ENCODE measurements around the gene URGCP. TPM values are rescaled to one million over a fixed set of nuclear protein-coding genes. Genes with fewer than 3 reads are reported as not detected.

The URGCP gene
- polyA plus RNA-seq, 4 donors = 28.7 to 39.6 (median 30.6) TPM

- no peak for DNase-seq (ENCODE audit: low read depth in 4 of 4, low spot score in 3 of 4)
Measured at GRCh38 chr7:43876241-43876640, 30.2 kb downstream of the URGCP start.

GRCh38 chr7:43873300-43873699 lies 33.1 kb downstream of the URGCP start:
- DNase-seq (ENCODE audit: low read depth in 4 of 4, low spot score in 3 of 4) = no peak

- DNase-seq (ENCODE audit: low read depth in 4 of 4, low spot score in 3 of 4) = no peak
Measured at GRCh38 chr7:43872406-43873110, 33.8 kb downstream of the URGCP start.

GRCh38 chr7:43871064-43871463 lies 35.3 kb downstream of the URGCP start:
- DNase-seq (ENCODE audit: low read depth in 4 of 4, low spot score in 3 of 4) = no peak

GRCh38 chr7:43870316-43870715 lies 36.1 kb downstream of the URGCP start:
- no peak for DNase-seq (ENCODE audit: low read depth in 4 of 4, low spot score in 3 of 4)

GRCh38 chr7:43869867-43870240 lies 36.5 kb downstream of the URGCP start:
- DNase-seq (ENCODE audit: low read depth in 4 of 4, low spot score in 3 of 4) = peak in 2 of 4 donors; percentile 20 to 22

GRCh38 chr7:43869006-43869866 lies 37.2 kb downstream of the URGCP start, which contains the start of gene MRPS24:
MRPS24 (minus strand) TSS chr7:43869517; CDS start chr7:43869495, 22 bp downstream.
- peak; percentile 79 to 88 (median 87) for DNase-seq (ENCODE audit: low read depth in 4 of 4, low spot score in 3 of 4)

- no peak for DNase-seq (ENCODE audit: low read depth in 4 of 4, low spot score in 3 of 4)
Measured at GRCh38 chr7:43868681-43869005, 37.8 kb downstream of the URGCP start.

GRCh38 chr7:43868181-43868580 lies 38.2 kb downstream of the URGCP start:
- no peak for DNase-seq (ENCODE audit: low read depth in 4 of 4, low spot score in 3 of 4)

- DNase-seq (ENCODE audit: low read depth in 4 of 4, low spot score in 3 of 4) = no peak
Measured at GRCh38 chr7:43865277-43865676, 41.1 kb downstream of the URGCP start.

- no peak for DNase-seq (ENCODE audit: low read depth in 4 of 4, low spot score in 3 of 4)
Measured at GRCh38 chr7:43864126-43864525, 42.3 kb downstream of the URGCP start.

- no peak for DNase-seq (ENCODE audit: low read depth in 4 of 4, low spot score in 3 of 4)
Measured at GRCh38 chr7:43856996-43857395, 49.4 kb downstream of the URGCP start.

- no peak for DNase-seq (ENCODE audit: low read depth in 4 of 4, low spot score in 3 of 4)
Measured at GRCh38 chr7:43856316-43856715, 50.1 kb downstream of the URGCP start.

- no peak for DNase-seq (ENCODE audit: low read depth in 4 of 4, low spot score in 3 of 4)
Measured at GRCh38 chr7:43855176-43855575, 51.2 kb downstream of the URGCP start.

- no peak for DNase-seq (ENCODE audit: low read depth in 4 of 4, low spot score in 3 of 4)
Measured at GRCh38 chr7:43851805-43852204, 54.6 kb downstream of the URGCP start.

GRCh38 chr7:43850348-43851116 lies 55.9 kb downstream of the URGCP start:
- no peak for DNase-seq (ENCODE audit: low read depth in 4 of 4, low spot score in 3 of 4)

GRCh38 chr7:43849047-43849446 lies 57.3 kb downstream of the URGCP start:
- DNase-seq (ENCODE audit: low read depth in 4 of 4, low spot score in 3 of 4) = no peak

- DNase-seq (ENCODE audit: low read depth in 4 of 4, low spot score in 3 of 4) = no peak
Measured at GRCh38 chr7:43847496-43847895, 58.9 kb downstream of the URGCP start.

GRCh38 chr7:43844662-43845061 lies 61.7 kb downstream of the URGCP start:
- no peak for DNase-seq (ENCODE audit: low read depth in 4 of 4, low spot score in 3 of 4)

GRCh38 chr7:43844257-43844656 lies 62.1 kb downstream of the URGCP start:
- no peak for DNase-seq (ENCODE audit: low read depth in 4 of 4, low spot score in 3 of 4)

GRCh38 chr7:43843296-43843695 lies 63.1 kb downstream of the URGCP start:
- no peak for DNase-seq (ENCODE audit: low read depth in 4 of 4, low spot score in 3 of 4)

Data from left renal pelvis (tissue), 4 donors.